WTC11 (cell line): ENCODE results near the gene ILK. TPM values are rescaled to one million over a fixed set of nuclear protein-coding genes. Genes with fewer than 3 reads are reported as not detected.

Experiments used
- ATAC-seq: fragments of 200-7000 bp; cut with Tn5 transposase; 2 replicates; pipeline ENCODE4 v1.10.0; 2021; ENCODE audit warnings: mild to moderate bottlenecking, moderate library complexity
- CTCF ChIA-PET: fragments of 300-600 bp; sonication (Branson Sonifier 250); formaldehyde crosslinking; loops from one replicate; lab custom pipeline; 2021; ENCODE audit warnings: antibody characterized with exemption; lab: Charles Lee
- POLR2A ChIA-PET: fragments of 350-600 bp; sonication (Branson Sonifier 250); formaldehyde crosslinking; loops from one replicate; lab custom pipeline; 2021; ENCODE audit warnings: antibody characterized with exemption; lab: Charles Lee
- DNase-seq: peaks from one replicate; pipeline ENCODE4 v3.0.0; 2021; ENCODE audit warnings: low spot score
- H3K27ac Mint-ChIP-seq: 2 replicates; pipeline ENCODE4 v1.8.0; 2021; ENCODE audit warnings: mixed read lengths
- H3K27me3 Mint-ChIP-seq: 2 replicates; pipeline ENCODE4 v1.8.0; 2021; ENCODE audit warnings: low read depth, mild to moderate bottlenecking, moderate library complexity, mixed read lengths
- H3K36me3 Mint-ChIP-seq: 2 replicates; pipeline ENCODE4 v1.8.0; 2021; ENCODE audit warnings: mixed read lengths
- H3K4me1 Mint-ChIP-seq: 2 replicates; pipeline ENCODE4 v1.8.0; 2022; ENCODE audit warnings: mixed read lengths
- H3K4me3 Mint-ChIP-seq: 2 replicates; pipeline ENCODE4 v1.8.0; 2021; ENCODE audit warnings: mild to moderate bottlenecking, moderate library complexity, mixed read lengths
- H3K9me3 Mint-ChIP-seq: 2 replicates; pipeline ENCODE4 v1.8.0; 2021; ENCODE audit warnings: mixed read lengths
- CREB1 ChIP-seq: sonication (generic); formaldehyde crosslinking; IDR thresholded peaks from 2 replicates; pipeline ENCODE4 v1.8.0; 2023; ENCODE audit warnings: mild to moderate bottlenecking, missing genetic modification reagents
- FOXK1 ChIP-seq: sonication (generic); formaldehyde crosslinking; IDR thresholded peaks from 2 replicates; pipeline ENCODE4 v1.8.0; 2022; ENCODE audit warnings: mild to moderate bottlenecking, moderate library complexity, missing genetic modification reagents
- JAZF1 ChIP-seq: fragments of 250-450 bp; sonication (Bioruptor Pico); IDR thresholded peaks from 2 replicates; pipeline ENCODE4 v1.9.0; 2021; ENCODE audit warnings: moderate library complexity, mild to moderate bottlenecking, inconsistent platforms
- MXD4 ChIP-seq: fragments of 250-450 bp; sonication (Bioruptor Pico); IDR thresholded peaks from 2 replicates; pipeline ENCODE4 v1.8.0; 2021; ENCODE audit warnings: mild to moderate bottlenecking, moderate library complexity, borderline replicate concordance
- NFE2L1 ChIP-seq: sonication (generic); formaldehyde crosslinking; IDR thresholded peaks from 2 replicates; pipeline ENCODE4 v1.8.1; 2023; ENCODE audit warnings: missing genetic modification reagents
- NR3C1 ChIP-seq: sonication (generic); formaldehyde crosslinking; conservative IDR thresholded peaks from 2 replicates; pipeline ENCODE4 v1.8.1; 2023; ENCODE audit warnings: low read depth, mild to moderate bottlenecking, missing genetic modification reagents
- PRDM15 ChIP-seq: sonication (generic); formaldehyde crosslinking; IDR thresholded peaks from 2 replicates; pipeline ENCODE4 v1.8.0; 2022; ENCODE audit warnings: missing genetic modification reagents
- RELA ChIP-seq: sonication (generic); formaldehyde crosslinking; IDR thresholded peaks from 2 replicates; pipeline ENCODE4 v1.8.1; 2022; ENCODE audit warnings: missing genetic modification reagents, mild to moderate bottlenecking, borderline replicate concordance
- SMAD4 ChIP-seq: sonication (generic); formaldehyde crosslinking; IDR thresholded peaks from 2 replicates; pipeline ENCODE4 v1.8.0; 2022; ENCODE audit warnings: mild to moderate bottlenecking, missing genetic modification reagents
- TCF7 ChIP-seq: sonication (generic); formaldehyde crosslinking; IDR thresholded peaks from 2 replicates; pipeline ENCODE4 v1.8.0; 2022; ENCODE audit warnings: mild to moderate bottlenecking, low read depth, missing genetic modification reagents, moderate library complexity
- TEAD4 ChIP-seq: sonication (generic); formaldehyde crosslinking; IDR thresholded peaks from 2 replicates; pipeline ENCODE4 v1.8.0; 2022; ENCODE audit warnings: mild to moderate bottlenecking, missing genetic modification reagents
- TP53 ChIP-seq: sonication (generic); formaldehyde crosslinking; IDR thresholded peaks from 2 replicates; pipeline ENCODE4 v1.8.1; 2023; ENCODE audit warnings: mild to moderate bottlenecking, missing genetic modification reagents
- ZNF219 ChIP-seq: sonication (generic); formaldehyde crosslinking; IDR thresholded peaks from 2 replicates; pipeline ENCODE4 v1.8.0; 2023; ENCODE audit warnings: missing genetic modification reagents, mild to moderate bottlenecking, borderline replicate concordance
- ZNF317 ChIP-seq: sonication (generic); formaldehyde crosslinking; IDR thresholded peaks from 2 replicates; pipeline ENCODE4 v1.8.1; 2023; ENCODE audit warnings: low read depth, mild to moderate bottlenecking, moderate library complexity, missing genetic modification reagents, borderline replicate concordance
- ZNF416 ChIP-seq: fragments of 250-450 bp; sonication (Bioruptor Pico); IDR thresholded peaks from 2 replicates; pipeline ENCODE4 v1.9.0; 2021; ENCODE audit warnings: mild to moderate bottlenecking, inconsistent platforms
- ZNF423 ChIP-seq: fragments of 250-450 bp; sonication (Bioruptor Pico); IDR thresholded peaks from 2 replicates; pipeline ENCODE4 v2.1.2; 2022; ENCODE audit warnings: mild to moderate bottlenecking, moderate library complexity
- total RNA-seq: library from RNA; stranded (reverse); gene quantifications from 3 replicates; pipeline ENCODE4 v1.2.3, GENCODE V29; 2021
- TF ChIP-seq, protein P1 (sequence below): sonication (generic); formaldehyde crosslinking; IDR thresholded peaks from 2 replicates; pipeline ENCODE4 v1.8.1; 2023; ENCODE audit warnings: mild to moderate bottlenecking, missing genetic modification reagents, moderate library complexity
- TF ChIP-seq, protein P2 (sequence below): sonication (generic); formaldehyde crosslinking; IDR thresholded peaks from 2 replicates; pipeline ENCODE4 v1.8.1; 2023; ENCODE audit warnings: mild to moderate bottlenecking, moderate library complexity, missing genetic modification reagents
- TF ChIP-seq, protein P3 (sequence below): sonication (generic); formaldehyde crosslinking; conservative IDR thresholded peaks from 2 replicates; pipeline ENCODE4 v1.8.1; 2022; ENCODE audit warnings: mild to moderate bottlenecking, missing genetic modification reagents
- TF ChIP-seq, protein P4 (sequence below): sonication (generic); formaldehyde crosslinking; IDR thresholded peaks from 2 replicates; pipeline ENCODE4 v1.8.1; 2022; ENCODE audit warnings: low read depth, missing genetic modification reagents, borderline replicate concordance
- TF ChIP-seq, protein P5 (sequence below): sonication (generic); formaldehyde crosslinking; IDR thresholded peaks from 2 replicates; pipeline ENCODE4 v1.8.1; 2023; ENCODE audit warnings: mild to moderate bottlenecking, missing genetic modification reagents
- TF ChIP-seq, protein P6 (sequence below): sonication (generic); formaldehyde crosslinking; IDR thresholded peaks from 2 replicates; pipeline ENCODE4 v1.8.1; 2023; ENCODE audit warnings: mild to moderate bottlenecking, missing genetic modification reagents

Gene ILK
- total RNA-seq, 1 experiment from 2014 or later: 97.7 TPM

DNA sequence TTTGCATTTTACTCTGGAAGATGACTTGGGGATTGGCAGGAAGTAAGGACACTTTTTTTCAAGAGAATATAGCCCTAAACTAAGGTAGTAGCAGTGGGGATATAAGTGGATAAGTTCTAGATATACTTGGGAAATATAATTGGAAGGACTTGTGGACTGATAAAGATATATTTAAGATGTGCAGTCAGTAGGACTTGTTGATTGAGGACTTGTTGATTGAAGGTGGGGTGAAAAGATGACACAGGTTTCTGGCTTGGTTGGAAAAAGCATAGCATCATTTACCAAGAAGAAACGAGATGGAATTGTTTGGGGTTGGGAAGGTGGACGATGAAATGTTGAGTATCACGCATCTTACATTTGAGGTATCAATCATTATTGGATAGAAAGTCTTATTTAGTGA lies 9.9 kb downstream of the ILK start:
- no peak overlapping the region for H3K4me3 Mint-ChIP-seq
- peaks cover 6% of the 10 kb centered on the region for H3K4me1 Mint-ChIP-seq
- H3K9me3 Mint-ChIP-seq: no peaks in the 10 kb centered on the region
- H3K36me3 Mint-ChIP-seq: peaks cover 23% of the 10 kb centered on the region
- ChIA-PET CTCF (interaction anchor here (0.8 kb wide), 1 partner anchor 70 kb away, joined by 3 read pairs; the partner anchor contains the start of gene MRPL17), POLR2A (no interaction called here)
- TF ChIP-seq, protein P1, sequence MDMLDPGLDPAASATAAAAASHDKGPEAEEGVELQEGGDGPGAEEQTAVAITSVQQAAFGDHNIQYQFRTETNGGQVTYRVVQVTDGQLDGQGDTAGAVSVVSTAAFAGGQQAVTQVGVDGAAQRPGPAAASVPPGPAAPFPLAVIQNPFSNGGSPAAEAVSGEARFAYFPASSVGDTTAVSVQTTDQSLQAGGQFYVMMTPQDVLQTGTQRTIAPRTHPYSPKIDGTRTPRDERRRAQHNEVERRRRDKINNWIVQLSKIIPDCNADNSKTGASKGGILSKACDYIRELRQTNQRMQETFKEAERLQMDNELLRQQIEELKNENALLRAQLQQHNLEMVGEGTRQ (CRISPR knock-in tag): no peak
- TF ChIP-seq, protein P2, sequence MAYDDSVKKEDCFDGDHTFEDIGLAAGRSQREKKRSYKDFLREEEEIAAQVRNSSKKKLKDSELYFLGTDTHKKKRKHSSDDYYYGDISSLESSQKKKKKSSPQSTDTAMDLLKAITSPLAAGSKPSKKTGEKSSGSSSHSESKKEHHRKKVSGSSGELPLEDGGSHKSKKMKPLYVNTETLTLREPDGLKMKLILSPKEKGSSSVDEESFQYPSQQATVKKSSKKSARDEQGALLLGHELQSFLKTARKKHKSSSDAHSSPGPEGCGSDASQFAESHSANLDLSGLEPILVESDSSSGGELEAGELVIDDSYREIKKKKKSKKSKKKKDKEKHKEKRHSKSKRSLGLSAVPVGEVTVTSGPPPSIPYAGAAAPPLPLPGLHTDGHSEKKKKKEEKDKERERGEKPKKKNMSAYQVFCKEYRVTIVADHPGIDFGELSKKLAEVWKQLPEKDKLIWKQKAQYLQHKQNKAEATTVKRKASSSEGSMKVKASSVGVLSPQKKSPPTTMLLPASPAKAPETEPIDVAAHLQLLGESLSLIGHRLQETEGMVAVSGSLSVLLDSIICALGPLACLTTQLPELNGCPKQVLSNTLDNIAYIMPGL (CRISPR knock-in tag): no peak
- TF ChIP-seq TCF7: no peak
- no peak for TF ChIP-seq ZNF219
- no peak for TF ChIP-seq ZNF416 (CRISPR knock-in tag)
- no peak for TF ChIP-seq CREB1 (CRISPR knock-in tag)
- no peak for TF ChIP-seq ZNF423 (CRISPR knock-in tag)
- TF ChIP-seq, protein P3, sequence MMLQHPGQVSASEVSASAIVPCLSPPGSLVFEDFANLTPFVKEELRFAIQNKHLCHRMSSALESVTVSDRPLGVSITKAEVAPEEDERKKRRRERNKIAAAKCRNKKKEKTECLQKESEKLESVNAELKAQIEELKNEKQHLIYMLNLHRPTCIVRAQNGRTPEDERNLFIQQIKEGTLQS (CRISPR knock-in tag): no peak
- no peak for TF ChIP-seq PRDM15 (CRISPR knock-in tag)
- TF ChIP-seq MXD4 (CRISPR knock-in tag): no peak
- TF ChIP-seq, protein P4, sequence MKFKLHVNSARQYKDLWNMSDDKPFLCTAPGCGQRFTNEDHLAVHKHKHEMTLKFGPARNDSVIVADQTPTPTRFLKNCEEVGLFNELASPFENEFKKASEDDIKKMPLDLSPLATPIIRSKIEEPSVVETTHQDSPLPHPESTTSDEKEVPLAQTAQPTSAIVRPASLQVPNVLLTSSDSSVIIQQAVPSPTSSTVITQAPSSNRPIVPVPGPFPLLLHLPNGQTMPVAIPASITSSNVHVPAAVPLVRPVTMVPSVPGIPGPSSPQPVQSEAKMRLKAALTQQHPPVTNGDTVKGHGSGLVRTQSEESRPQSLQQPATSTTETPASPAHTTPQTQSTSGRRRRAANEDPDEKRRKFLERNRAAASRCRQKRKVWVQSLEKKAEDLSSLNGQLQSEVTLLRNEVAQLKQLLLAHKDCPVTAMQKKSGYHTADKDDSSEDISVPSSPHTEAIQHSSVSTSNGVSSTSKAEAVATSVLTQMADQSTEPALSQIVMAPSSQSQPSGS (CRISPR knock-in tag): no peak
- no peak for TF ChIP-seq TEAD4
- H3K27ac Mint-ChIP-seq: no peak overlapping the region
- DNase-seq (no peak), ATAC-seq (no peak)
- H3K27me3 Mint-ChIP-seq: no peaks in the 10 kb centered on the region

GRCh38 chr11:6614446-6614845 lies 10.9 kb downstream of the ILK start:
- Mint-ChIP-seq H3K4me1 (peaks cover 6% of the 10 kb centered on the region), H3K27ac (no peak overlapping the region), H3K36me3 (peaks cover 14% of the 10 kb centered on the region), H3K9me3 (no peaks in the 10 kb centered on the region), H3K27me3 (no peaks in the 10 kb centered on the region), H3K4me3 (no peak overlapping the region)
- DNase-seq (no peak), ATAC-seq (no peak)
- TF ChIP-seq SMAD4 (CRISPR knock-in tag): no peak
- no peak for TF ChIP-seq TEAD4
- TF ChIP-seq, protein P5, sequence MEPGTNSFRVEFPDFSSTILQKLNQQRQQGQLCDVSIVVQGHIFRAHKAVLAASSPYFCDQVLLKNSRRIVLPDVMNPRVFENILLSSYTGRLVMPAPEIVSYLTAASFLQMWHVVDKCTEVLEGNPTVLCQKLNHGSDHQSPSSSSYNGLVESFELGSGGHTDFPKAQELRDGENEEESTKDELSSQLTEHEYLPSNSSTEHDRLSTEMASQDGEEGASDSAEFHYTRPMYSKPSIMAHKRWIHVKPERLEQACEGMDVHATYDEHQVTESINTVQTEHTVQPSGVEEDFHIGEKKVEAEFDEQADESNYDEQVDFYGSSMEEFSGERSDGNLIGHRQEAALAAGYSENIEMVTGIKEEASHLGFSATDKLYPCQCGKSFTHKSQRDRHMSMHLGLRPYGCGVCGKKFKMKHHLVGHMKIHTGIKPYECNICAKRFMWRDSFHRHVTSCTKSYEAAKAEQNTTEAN (CRISPR knock-in tag): no peak
- no peak for TF ChIP-seq FOXK1
- TF ChIP-seq ZNF423 (CRISPR knock-in tag): no peak
- no peak for TF ChIP-seq ZNF317 (CRISPR knock-in tag)
- TF ChIP-seq NFE2L1 (CRISPR knock-in tag): no peak
- no peak for TF ChIP-seq TP53
- no peak for TF ChIP-seq JAZF1
- no peak for TF ChIP-seq RELA (CRISPR knock-in tag)
- no peak for TF ChIP-seq CREB1 (CRISPR knock-in tag)
- TF ChIP-seq, protein P6, sequence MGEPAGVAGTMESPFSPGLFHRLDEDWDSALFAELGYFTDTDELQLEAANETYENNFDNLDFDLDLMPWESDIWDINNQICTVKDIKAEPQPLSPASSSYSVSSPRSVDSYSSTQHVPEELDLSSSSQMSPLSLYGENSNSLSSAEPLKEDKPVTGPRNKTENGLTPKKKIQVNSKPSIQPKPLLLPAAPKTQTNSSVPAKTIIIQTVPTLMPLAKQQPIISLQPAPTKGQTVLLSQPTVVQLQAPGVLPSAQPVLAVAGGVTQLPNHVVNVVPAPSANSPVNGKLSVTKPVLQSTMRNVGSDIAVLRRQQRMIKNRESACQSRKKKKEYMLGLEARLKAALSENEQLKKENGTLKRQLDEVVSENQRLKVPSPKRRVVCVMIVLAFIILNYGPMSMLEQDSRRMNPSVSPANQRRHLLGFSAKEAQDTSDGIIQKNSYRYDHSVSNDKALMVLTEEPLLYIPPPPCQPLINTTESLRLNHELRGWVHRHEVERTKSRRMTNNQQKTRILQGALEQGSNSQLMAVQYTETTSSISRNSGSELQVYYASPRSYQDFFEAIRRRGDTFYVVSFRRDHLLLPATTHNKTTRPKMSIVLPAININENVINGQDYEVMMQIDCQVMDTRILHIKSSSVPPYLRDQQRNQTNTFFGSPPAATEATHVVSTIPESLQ (CRISPR knock-in tag): no peak
- no peak for TF ChIP-seq NR3C1
- ChIA-PET POLR2A (no interaction called here), CTCF (no interaction called here)
